Measurements from ENCODE around the gene NFKBIE. TPM values are rescaled to one million over a fixed set of nuclear protein-coding genes. Genes with fewer than 3 reads are reported as not detected.
A peak's percentile ranks its signal among the peaks of the same experiment; 100 is the strongest.

NFKBIE gene
- total and polyA plus RNA-seq, 2 of the 13 experiments (the other 11 are each of a cell fraction or from before 2014, with no cell fraction given): 6.7 to 14.5 TPM

DNA sequence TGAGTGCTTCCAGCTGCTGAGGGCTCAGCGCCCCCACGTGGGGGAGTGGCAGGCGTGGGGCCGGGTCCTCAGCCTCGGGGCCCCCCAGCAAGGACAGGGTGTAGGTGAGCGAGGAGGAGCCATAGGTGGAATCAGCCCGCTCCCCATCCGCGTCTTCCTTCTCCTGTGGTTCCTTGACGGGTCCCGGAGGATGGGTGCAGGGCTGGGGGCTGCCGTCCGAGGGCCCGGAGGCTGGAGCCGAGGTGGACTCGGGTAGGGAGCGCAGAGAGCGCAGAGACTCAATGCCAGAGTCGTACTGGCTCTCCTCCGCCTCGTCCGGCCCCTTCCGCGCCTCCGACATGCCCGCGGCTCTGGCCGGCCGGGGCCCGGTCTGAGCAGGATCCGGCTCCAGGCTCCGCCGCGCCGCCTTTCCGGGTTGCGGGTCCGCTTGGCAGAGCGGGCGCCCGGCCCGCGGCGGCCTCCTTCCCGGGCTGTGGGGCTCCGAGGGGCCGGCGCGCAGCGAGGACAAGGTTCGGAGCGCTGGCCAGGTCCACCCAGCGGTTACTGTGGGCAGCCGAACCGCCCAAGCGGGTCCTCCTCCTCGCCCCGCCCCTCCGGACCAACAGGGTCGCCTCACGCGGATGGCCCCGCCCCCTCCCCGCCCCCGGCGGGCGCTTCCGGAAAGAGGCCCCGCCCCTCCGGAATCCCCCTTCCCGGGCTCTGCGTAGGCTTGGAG is at the start of gene NFKBIE (continued):
- TF ChIP-seq TP53 (CRISPR knock-in tag; conservative IDR thresholded peaks at IDR 0.05): no peak
- TF ChIP-seq KLF12 (CRISPR knock-in tag; IDR thresholded peaks at IDR 0.05; ENCODE audit: borderline replicate concordance): peak; percentile 56; the same call in 1 of the 2 replicates
- peak; percentile 87 for TF ChIP-seq ZNF296 (CRISPR knock-in tag; conservative IDR thresholded peaks at IDR 0.05)
- TF ChIP-seq, protein P1, sequence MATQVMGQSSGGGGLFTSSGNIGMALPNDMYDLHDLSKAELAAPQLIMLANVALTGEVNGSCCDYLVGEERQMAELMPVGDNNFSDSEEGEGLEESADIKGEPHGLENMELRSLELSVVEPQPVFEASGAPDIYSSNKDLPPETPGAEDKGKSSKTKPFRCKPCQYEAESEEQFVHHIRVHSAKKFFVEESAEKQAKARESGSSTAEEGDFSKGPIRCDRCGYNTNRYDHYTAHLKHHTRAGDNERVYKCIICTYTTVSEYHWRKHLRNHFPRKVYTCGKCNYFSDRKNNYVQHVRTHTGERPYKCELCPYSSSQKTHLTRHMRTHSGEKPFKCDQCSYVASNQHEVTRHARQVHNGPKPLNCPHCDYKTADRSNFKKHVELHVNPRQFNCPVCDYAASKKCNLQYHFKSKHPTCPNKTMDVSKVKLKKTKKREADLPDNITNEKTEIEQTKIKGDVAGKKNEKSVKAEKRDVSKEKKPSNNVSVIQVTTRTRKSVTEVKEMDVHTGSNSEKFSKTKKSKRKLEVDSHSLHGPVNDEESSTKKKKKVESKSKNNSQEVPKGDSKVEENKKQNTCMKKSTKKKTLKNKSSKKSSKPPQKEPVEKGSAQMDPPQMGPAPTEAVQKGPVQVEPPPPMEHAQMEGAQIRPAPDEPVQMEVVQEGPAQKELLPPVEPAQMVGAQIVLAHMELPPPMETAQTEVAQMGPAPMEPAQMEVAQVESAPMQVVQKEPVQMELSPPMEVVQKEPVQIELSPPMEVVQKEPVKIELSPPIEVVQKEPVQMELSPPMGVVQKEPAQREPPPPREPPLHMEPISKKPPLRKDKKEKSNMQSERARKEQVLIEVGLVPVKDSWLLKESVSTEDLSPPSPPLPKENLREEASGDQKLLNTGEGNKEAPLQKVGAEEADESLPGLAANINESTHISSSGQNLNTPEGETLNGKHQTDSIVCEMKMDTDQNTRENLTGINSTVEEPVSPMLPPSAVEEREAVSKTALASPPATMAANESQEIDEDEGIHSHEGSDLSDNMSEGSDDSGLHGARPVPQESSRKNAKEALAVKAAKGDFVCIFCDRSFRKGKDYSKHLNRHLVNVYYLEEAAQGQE (IDR thresholded peaks at IDR 0.05; ENCODE audit: borderline replicate concordance in 1 of 2, low read depth in 1 of 2, low read length in 2 of 2): peak in 1 of 2 experiments; percentile 50; a peak in 2 of 4 replicates
- TF ChIP-seq, protein P2, sequence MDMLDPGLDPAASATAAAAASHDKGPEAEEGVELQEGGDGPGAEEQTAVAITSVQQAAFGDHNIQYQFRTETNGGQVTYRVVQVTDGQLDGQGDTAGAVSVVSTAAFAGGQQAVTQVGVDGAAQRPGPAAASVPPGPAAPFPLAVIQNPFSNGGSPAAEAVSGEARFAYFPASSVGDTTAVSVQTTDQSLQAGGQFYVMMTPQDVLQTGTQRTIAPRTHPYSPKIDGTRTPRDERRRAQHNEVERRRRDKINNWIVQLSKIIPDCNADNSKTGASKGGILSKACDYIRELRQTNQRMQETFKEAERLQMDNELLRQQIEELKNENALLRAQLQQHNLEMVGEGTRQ (IDR thresholded peaks at IDR 0.05; ENCODE audit: low read depth, low read length): no peak
- TF ChIP-seq, protein P2 (CRISPR knock-in tag; IDR thresholded peaks at IDR 0.05; ENCODE audit: borderline replicate concordance): no peak
- peak; percentile 90 for TF ChIP-seq MXD1 (CRISPR knock-in tag; IDR thresholded peaks at IDR 0.05)
- TF ChIP-seq ATF7-NPFF (CRISPR knock-in tag; IDR thresholded peaks at IDR 0.05; ENCODE audit: low read depth): peak; percentile 81
- no peak for TF ChIP-seq ZKSCAN5 (CRISPR knock-in tag; IDR thresholded peaks at IDR 0.05)
- TF ChIP-seq BCL6 (CRISPR knock-in tag; IDR thresholded peaks at IDR 0.05): no peak; the same call in 1 of the 2 replicates
- no peak for TF ChIP-seq BRD4 (CRISPR knock-in tag; IDR thresholded peaks at IDR 0.05)
- no peak for TF ChIP-seq SUZ12 (IDR thresholded peaks at IDR 0.05; ENCODE audit: low read depth, low read length)
- TF ChIP-seq SP1 (IDR thresholded peaks at IDR 0.05): no peak
- TF ChIP-seq SP1 (CRISPR knock-in tag; IDR thresholded peaks at IDR 0.05): peak; percentile 74
- TF ChIP-seq ZNF772 (CRISPR knock-in tag; IDR thresholded peaks at IDR 0.05): peak; percentile 34; the same call in 1 of the 2 replicates
- TF ChIP-seq, protein P3, sequence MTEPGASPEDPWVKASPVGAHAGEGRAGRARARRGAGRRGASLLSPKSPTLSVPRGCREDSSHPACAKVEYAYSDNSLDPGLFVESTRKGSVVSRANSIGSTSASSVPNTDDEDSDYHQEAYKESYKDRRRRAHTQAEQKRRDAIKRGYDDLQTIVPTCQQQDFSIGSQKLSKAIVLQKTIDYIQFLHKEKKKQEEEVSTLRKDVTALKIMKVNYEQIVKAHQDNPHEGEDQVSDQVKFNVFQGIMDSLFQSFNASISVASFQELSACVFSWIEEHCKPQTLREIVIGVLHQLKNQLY (CRISPR knock-in tag; IDR thresholded peaks at IDR 0.05): no peak
- no peak for TF ChIP-seq ZNF24 (IDR thresholded peaks at IDR 0.05)
- no peak for TF ChIP-seq ARNT (IDR thresholded peaks at IDR 0.05)
- no peak for TF ChIP-seq NR2F6 (IDR thresholded peaks at IDR 0.05)
- no peak for TF ChIP-seq NR2F6 (CRISPR knock-in tag; IDR thresholded peaks at IDR 0.05)
- peak; percentile 93 for TF ChIP-seq POLR2G (IDR thresholded peaks at IDR 0.05; ENCODE audit: low read depth, low read length)
- TF ChIP-seq BCLAF1 (IDR thresholded peaks at IDR 0.05): no peak
- TF ChIP-seq ZNF615 (CRISPR knock-in tag; IDR thresholded peaks at IDR 0.05; ENCODE audit: borderline replicate concordance): no peak

Measured in HepG2 (cell line).